Left cardiac atrium (tissue), 4 donors: ENCODE results near the gene ZRANB1. TPM values are rescaled to one million over a fixed set of nuclear protein-coding genes. Genes with fewer than 3 reads are reported as not detected.

Experiments
- ATAC-seq, 2 donors: fragments of 200-7000 bp; cut with Tn5 transposase; one replicate each; pipeline ENCODE4 v1.9.1; 2020; ENCODE audit warnings: mild to moderate bottlenecking in 2 of 2, moderate library complexity in 2 of 2
- DNase-seq: peaks from one replicate; pipeline ENCODE4 v3.0.0-alpha.2; 2020
- intact Hi-C, 2 donors: fragments of 100-400 bp; cut with DNase I; formaldehyde crosslinking; loops; one replicate each; pipeline versions ENCODE4 v1.14.1 to v1.15.1; 2022 to 2023
- total RNA-seq, 2 donors: library from RNA; stranded (reverse); fragmentation: NEBNext Ultra II Directional; extraction: Animal tissue kit (Norgen Biotek cat#: 25700); gene quantifications; one replicate each; pipeline ENCODE4 v1.2.1, GENCODE V29; 2021
- donor health status: DM: no; HTN: yes; CAD: no.
- donor health status: DM: no; HTN: yes; CAD: no; lungs with severe emphysema.
- donor health status: DM: yes; HTN: yes; CAD: no.
- donor health status: Dilated cardiomyopathy.

ZRANB1 gene
- total RNA-seq, 2 donors from 2014 or later = 22.9 to 25.7 TPM

GRCh38 chr10:124917428-124918190 lies 24.3 kb upstream of the ZRANB1 start:
- peak; percentile 44 for DNase-seq
- intact Hi-C loops = no loop called here
- peak; percentile 4 to 7 for ATAC-seq

GRCh38 chr10:124918191-124918830 lies 23.6 kb upstream of the ZRANB1 start:
- ATAC-seq (no peak), DNase-seq (peak; percentile 29)
- intact Hi-C loops = no loop called here

DNA sequence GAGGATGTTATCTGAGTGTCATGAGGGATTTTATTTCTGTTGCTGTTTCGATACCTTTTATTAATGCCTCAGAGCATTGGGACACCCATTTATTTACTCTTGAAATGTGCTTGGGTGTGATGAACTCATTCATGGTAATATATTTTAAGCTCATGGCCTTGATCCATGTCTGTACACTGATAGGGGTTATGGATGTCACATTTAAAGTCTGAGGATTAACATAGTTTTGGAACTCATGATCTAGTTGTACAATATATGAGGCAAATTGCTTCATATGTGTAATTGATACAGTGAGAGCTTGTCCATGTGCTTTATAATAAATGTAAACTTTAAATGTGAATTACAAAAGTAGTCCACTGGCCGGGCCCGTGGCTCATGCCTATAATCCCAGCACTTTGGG lies 23.0 kb upstream of the ZRANB1 start:
- DNase-seq = no peak
- intact Hi-C loops = no loop called here
- no peak for ATAC-seq

GRCh38 chr10:124921261-124921660 lies 20.7 kb upstream of the ZRANB1 start:
- intact Hi-C loops = no loop called here
- ATAC-seq = no peak
- DNase-seq = no peak

DNA sequence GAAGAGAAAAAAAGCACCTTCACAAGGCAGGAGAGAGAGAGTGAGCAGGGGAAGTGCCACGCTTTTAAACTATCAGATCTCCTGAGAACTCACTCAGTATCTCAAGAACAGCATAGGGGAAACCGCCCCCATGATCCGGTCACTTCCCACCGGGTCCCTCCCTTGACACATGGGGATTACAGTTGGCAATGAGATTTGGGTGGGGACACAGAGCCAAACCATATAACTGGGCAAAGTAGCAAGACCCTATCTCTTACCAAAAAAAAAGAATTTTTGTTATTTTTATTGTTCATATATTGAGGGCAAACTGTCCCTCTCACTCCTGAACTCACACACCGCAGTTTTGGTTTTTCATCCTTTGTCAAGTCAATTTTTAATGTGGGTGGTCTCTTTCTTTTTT lies 18.2 kb upstream of the ZRANB1 start:
- ATAC-seq = no peak
- intact Hi-C loops = no loop called here
- DNase-seq = no peak

DNA sequence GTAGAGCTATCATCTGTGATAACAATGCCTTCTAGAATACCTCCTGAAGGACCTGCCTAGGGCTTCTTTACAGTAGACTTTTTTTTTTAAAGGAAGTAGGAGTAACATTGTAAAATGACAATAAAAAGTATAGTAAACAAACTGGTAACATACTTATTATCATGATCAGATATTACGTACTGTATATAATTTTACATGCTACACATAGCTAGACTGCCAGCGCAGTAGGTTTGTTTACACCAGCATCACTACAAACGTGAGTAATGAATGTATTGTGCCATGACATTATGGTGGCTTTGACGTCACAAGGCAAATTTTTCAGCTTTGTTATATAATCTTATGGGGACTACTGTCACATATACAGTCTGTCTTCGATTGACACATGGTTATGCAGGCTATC lies 15.4 kb upstream of the ZRANB1 start:
- no peak for DNase-seq
- ATAC-seq = no peak
- intact Hi-C loops = no loop called here

DNA sequence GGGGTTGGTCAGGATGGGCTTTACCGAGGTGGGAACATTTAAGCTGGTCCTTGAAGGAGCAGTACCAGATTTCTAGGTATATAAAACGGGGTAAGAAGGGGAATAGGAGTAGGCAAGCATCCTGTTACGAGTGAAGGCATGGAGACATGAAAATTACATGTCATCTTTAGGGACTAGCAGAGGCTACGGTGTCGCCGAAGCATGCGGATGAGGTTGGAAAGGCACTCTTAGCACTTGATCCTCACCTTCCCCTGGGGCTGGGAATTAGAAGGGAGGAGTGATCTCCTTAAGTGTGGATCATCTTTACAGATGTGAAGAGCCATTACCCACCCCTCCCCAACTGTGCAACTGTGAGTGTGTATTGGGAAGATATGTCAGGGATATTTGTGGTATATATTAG lies 13.8 kb upstream of the ZRANB1 start:
- DNase-seq (no peak), ATAC-seq (no peak)
- intact Hi-C loops = no loop called here

- ATAC-seq = peak in 1 of 2 donors; percentile 48
- intact Hi-C loops = no loop called here
- DNase-seq = no peak
Measured at GRCh38 chr10:124928545-124928944, 13.4 kb upstream of the ZRANB1 start.

GRCh38 chr10:124935946-124936345 lies 6.0 kb upstream of the ZRANB1 start:
- DNase-seq (no peak), ATAC-seq (peak in 1 of 2 donors; percentile 22)
- intact Hi-C loops = no loop called here

GRCh38 chr10:124936813-124937212 lies 5.1 kb upstream of the ZRANB1 start:
- DNase-seq (no peak), ATAC-seq (no peak)
- intact Hi-C loops = no loop called here

- ATAC-seq = no peak
- no peak for DNase-seq
- intact Hi-C loops = no loop called here
Measured at GRCh38 chr10:124939290-124939689, 2.6 kb upstream of the ZRANB1 start.

DNA sequence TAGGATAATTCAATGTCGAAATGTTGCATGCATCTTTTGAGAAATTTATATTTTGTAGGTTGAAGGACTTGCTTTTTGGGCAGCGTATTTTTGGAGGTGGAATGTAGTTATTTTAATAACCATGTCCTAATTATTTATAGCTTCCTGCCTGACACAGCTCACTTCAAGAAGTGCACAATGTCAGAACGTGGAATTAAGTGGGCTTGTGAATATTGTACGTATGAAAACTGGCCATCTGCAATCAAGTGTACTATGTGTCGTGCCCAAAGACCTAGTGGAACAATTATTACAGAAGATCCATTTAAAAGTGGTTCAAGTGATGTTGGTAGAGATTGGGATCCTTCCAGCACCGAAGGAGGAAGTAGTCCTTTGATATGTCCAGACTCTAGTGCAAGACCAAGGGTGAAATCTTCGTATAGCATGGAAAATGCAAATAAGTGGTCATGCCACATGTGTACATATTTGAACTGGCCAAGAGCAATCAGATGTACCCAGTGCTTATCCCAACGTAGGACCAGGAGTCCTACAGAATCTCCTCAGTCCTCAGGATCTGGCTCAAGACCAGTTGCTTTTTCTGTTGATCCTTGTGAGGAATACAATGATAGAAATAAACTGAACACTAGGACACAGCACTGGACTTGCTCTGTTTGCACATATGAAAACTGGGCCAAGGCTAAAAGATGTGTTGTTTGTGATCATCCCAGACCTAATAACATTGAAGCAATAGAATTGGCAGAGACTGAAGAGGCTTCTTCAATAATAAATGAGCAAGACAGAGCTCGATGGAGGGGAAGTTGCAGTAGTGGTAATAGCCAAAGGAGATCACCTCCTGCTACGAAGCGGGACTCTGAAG lies 620 bp downstream of the ZRANB1 start:
- intact Hi-C loops = no loop called here
- no peak for DNase-seq
- ATAC-seq = peak; percentile 21 to 28

- DNase-seq = no peak
- intact Hi-C loops = no loop called here
- ATAC-seq = peak in 1 of 2 donors; percentile 8
Measured at GRCh38 chr10:124943301-124944092, 1.6 kb downstream of the ZRANB1 start.

DNA sequence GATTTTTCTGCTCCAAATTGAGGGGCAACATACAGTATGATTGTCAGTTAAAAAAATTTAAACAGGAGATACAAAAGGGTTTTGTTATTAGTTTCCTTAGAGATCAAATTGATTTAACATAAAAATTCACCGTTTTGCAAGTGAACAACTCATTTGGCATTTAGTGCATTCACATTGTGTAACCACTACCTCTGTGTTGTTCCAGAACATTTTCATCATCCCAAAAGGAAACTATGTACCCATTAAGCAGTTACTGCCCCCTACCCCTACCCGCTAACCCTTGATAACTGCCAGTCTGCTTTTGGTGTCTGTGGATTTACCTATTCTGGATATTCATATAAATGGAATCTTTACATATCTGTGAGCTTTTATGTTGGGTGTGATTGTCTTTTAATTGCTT lies 3.1 kb downstream of the ZRANB1 start:
- no peak for DNase-seq
- ATAC-seq = no peak
- intact Hi-C loops = no loop called here

- intact Hi-C loops = no loop called here
- ATAC-seq = no peak
- DNase-seq = no peak
Measured at GRCh38 chr10:124946945-124947344, 5.0 kb downstream of the ZRANB1 start.

- no peak for ATAC-seq
- no peak for DNase-seq
- intact Hi-C loops = no loop called here
Measured at GRCh38 chr10:124949543-124949942, 7.6 kb downstream of the ZRANB1 start.

DNA sequence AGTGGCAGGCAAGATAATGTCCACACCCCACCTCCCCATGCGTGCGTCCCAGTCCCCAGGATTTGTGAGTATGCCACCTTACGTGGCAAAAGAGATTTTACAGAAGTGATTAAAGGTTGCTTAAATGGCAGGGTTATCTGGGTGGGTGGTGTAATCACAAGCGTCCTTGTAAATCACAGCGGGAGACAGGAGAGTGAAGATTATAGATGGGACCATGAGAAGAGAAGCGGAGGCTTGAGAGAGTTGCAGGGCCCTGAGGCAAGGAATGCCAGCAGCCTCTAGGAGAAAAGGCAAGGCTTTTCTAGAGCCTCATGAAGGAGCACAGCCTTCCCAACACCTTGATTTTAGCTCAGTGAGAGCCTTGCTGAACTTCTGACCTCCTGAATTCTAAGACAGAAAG lies 10.2 kb downstream of the ZRANB1 start:
- ATAC-seq (no peak), DNase-seq (no peak)
- intact Hi-C loops = no loop called here

GRCh38 chr10:124953421-124953820 lies 11.5 kb downstream of the ZRANB1 start:
- ATAC-seq (no peak), DNase-seq (no peak)
- intact Hi-C loops = no loop called here

GRCh38 chr10:124955243-124955642 lies 13.3 kb downstream of the ZRANB1 start:
- ATAC-seq (peak in 1 of 2 donors; percentile 22), DNase-seq (no peak)
- intact Hi-C loops = no loop called here
